G401.6 (cell line): Measurements from ENCODE around the gene SERPINE3.

Source experiments
- FAIRE-seq: peaks from 2 replicates; lab custom pipeline; 2012; peaks lifted over from hg19 to GRCh38; lab: Jason Lieb, UNC

SERPINE3 gene

GRCh38 chr13:51364404-51365008, 25.0 kb downstream of the SERPINE3 start:
- no peak for FAIRE-seq

- no peak for FAIRE-seq
Observed at GRCh38 chr13:51370116-51370515, 30.6 kb downstream of the SERPINE3 start.

GRCh38 chr13:51370811-51371210, 31.3 kb downstream of the SERPINE3 start:
- no peak for FAIRE-seq

- FAIRE-seq = no peak
Observed at GRCh38 chr13:51371768-51372399, 32.4 kb downstream of the SERPINE3 start.

- no peak for FAIRE-seq
Observed at GRCh38 chr13:51373451-51373850, 34.0 kb downstream of the SERPINE3 start.

- FAIRE-seq = no peak
Observed at GRCh38 chr13:51380269-51380668, 40.8 kb downstream of the SERPINE3 start.

- FAIRE-seq = no peak
Observed at GRCh38 chr13:51385114-51385513, 45.6 kb downstream of the SERPINE3 start.

- FAIRE-seq = no peak
Observed at GRCh38 chr13:51394724-51395123, 55.2 kb downstream of the SERPINE3 start.

- no peak for FAIRE-seq
Observed at GRCh38 chr13:51396352-51396751, 56.9 kb downstream of the SERPINE3 start.

- FAIRE-seq = no peak
Observed at GRCh38 chr13:51397262-51397941, 57.9 kb downstream of the SERPINE3 start.

- no peak for FAIRE-seq
Observed at GRCh38 chr13:51405176-51405575, 65.7 kb downstream of the SERPINE3 start.

GRCh38 chr13:51412431-51412830, 72.9 kb downstream of the SERPINE3 start:
- no peak for FAIRE-seq
